K562 (cell line): ENCODE data around the gene CD82. TPM values are rescaled to one million over a fixed set of nuclear protein-coding genes. Genes with fewer than 3 reads are reported as not detected.

Experiments used
- ATAC-seq: fragments of 200-7000 bp; cut with Tn5 transposase; 3 replicates; pipeline ENCODE4 v1.9.1; 2020; ENCODE audit warnings: moderate library complexity
- BruUV-seq: library from RNA; stranded (reverse); fragments of 400-500 nt; replicated peaks from 2 replicates; lab custom pipeline; 2021; lab: Mats Ljungman, UMichigan
- CTCF ChIA-PET: fragments of 300-600 bp; formaldehyde crosslinking; extraction: SDS; loops from one replicate; lab custom pipeline; 2021; ENCODE audit warnings: low intra/inter-chr PET ratio; lab: Yijun Ruan, JAX
- POLR2A ChIA-PET: fragments of 300-600, 350-650 bp; sonication (Branson Sonifier 250); formaldehyde crosslinking; extraction: SDS; loops from one replicate; lab custom pipeline; 2021; ENCODE audit warnings: antibody characterized with exemption, inconsistent platforms; lab: Yijun Ruan, JAX
- DNase-seq, 4 experiments: peaks; one replicate each; pipeline versions ENCODE4 v3.0.0 to v3.0.0-alpha.2; 2011 to 2018; ENCODE audit warnings: low spot score in 3 of 4, mixed read lengths in 3 of 4; ENCODE audit errors: extremely low read depth in 1 of 4
- FAIRE-seq: peaks from 2 replicates; lab custom pipeline; 2011; peaks lifted over from hg19 to GRCh38; lab: Jason Lieb, UNC
- H2AFZ ChIP-seq: 2 replicates; pipeline ENCODE4 v1.6.0; 2011; ENCODE audit warnings: low read depth, low read length, control low read depth, inconsistent platforms
- H3K27ac ChIP-seq: fragments of 200-600 bp; 3 replicates; pipeline ENCODE4 v1.8.0; 2011; ENCODE audit warnings: low read depth, mild to moderate bottlenecking, control low read depth, inconsistent platforms, low read length, moderate library complexity, mixed read lengths; ENCODE audit errors: extremely low read depth
- H3K27me3 ChIP-seq, 2 experiments: fragments of 300-600 bp in 1 of 2; 2 replicates in 1 of 2; 3 replicates in 1 of 2; pipeline versions ENCODE4 v1.6.0 to v1.8.0; 2011; ENCODE audit warnings: inconsistent platforms in 2 of 2, low read length in 2 of 2, mild to moderate bottlenecking in 1 of 2, mixed read lengths in 1 of 2, moderate library complexity in 1 of 2; ENCODE audit not compliant: control insufficient read depth in 2 of 2, insufficient read depth in 2 of 2
- H3K36me3 ChIP-seq: fragments of 300-600 bp; 3 replicates; pipeline ENCODE4 v1.8.0; 2011; ENCODE audit warnings: mild to moderate bottlenecking, low read length, inconsistent platforms; ENCODE audit not compliant: control insufficient read depth, insufficient read depth
- H3K4me1 ChIP-seq, 2 experiments: fragments of 200-600 bp in 1 of 2; replicated peaks in 1 of 2; 2 replicates in 1 of 2; 3 replicates in 1 of 2; pipeline versions ENCODE4 v1.5.1 to v1.8.0; 2011; ENCODE audit warnings: inconsistent platforms in 2 of 2, low read length in 2 of 2, mild to moderate bottlenecking in 1 of 2, mixed read lengths in 1 of 2, moderate library complexity in 1 of 2; ENCODE audit not compliant: control insufficient read depth in 2 of 2, insufficient read depth in 2 of 2
- H3K4me2 ChIP-seq: 2 replicates; pipeline ENCODE4 v1.6.1; 2011; ENCODE audit warnings: low read length, control low read depth, inconsistent platforms, mixed read lengths; ENCODE audit not compliant: insufficient read depth
- H3K4me3 ChIP-seq: fragments of 200-600 bp; sonication (generic), shearing (Covaris generic); 2 replicates; pipeline ENCODE4 v1.5.1; 2016; ENCODE audit warnings: control low read depth, inconsistent platforms
- H3K79me2 ChIP-seq: fragments of 200-600 bp; 3 replicates; pipeline ENCODE4 v1.8.0; 2011; ENCODE audit warnings: low read length, inconsistent platforms; ENCODE audit not compliant: control insufficient read depth, insufficient read depth
- H3K9ac ChIP-seq, 2 experiments: 2 replicates each; pipeline versions ENCODE4 v1.6.0 to v1.6.1; 2011; ENCODE audit warnings: low read depth in 2 of 2, low read length in 2 of 2, control low read depth in 1 of 2, inconsistent platforms in 1 of 2, mild to moderate bottlenecking in 1 of 2, mixed read lengths in 1 of 2; ENCODE audit not compliant: insufficient read depth in 1 of 2
- H3K9me1 ChIP-seq: one replicate; pipeline ENCODE4 v1.6.0; 2011; ENCODE audit warnings: inconsistent platforms, mild to moderate bottlenecking, low read length, moderate library complexity; ENCODE audit not compliant: control insufficient read depth, insufficient read depth
- H3K9me3 ChIP-seq: replicated peaks from 2 replicates; pipeline ENCODE4 v1.5.1; 2011; ENCODE audit warnings: low read depth, low read length, inconsistent platforms; ENCODE audit not compliant: control insufficient read depth, insufficient read depth
- H4K20me1 ChIP-seq: replicated peaks from 2 replicates; pipeline ENCODE4 v1.6.1; 2011; ENCODE audit warnings: low read length, inconsistent platforms, mixed read lengths; ENCODE audit not compliant: control insufficient read depth, insufficient read depth
- CTCFL ChIP-seq: IDR thresholded peaks from 2 replicates; pipeline ENCODE4 v1.6.1; 2011; ENCODE audit warnings: borderline replicate concordance, low read depth, mild to moderate bottlenecking, moderate library complexity, low read length; ENCODE audit not compliant: insufficient read depth, poor library complexity, severe bottlenecking
- DACH1 ChIP-seq: fragments of 450-650 bp; IDR thresholded peaks from 2 replicates; pipeline ENCODE4 v1.6.1; 2018; ENCODE audit not compliant: partially characterized antibody
- FOXJ2 ChIP-seq: fragments of 200-800 bp; sonication (Bioruptor generic); IDR thresholded peaks from 2 replicates; pipeline ENCODE4 v1.6.1; 2016; ENCODE audit warnings: missing genetic modification characterization, missing compliant biosample characterization
- REST ChIP-seq, 2 experiments: fragments of 450-650 bp; formaldehyde crosslinking in 1 of 2; IDR thresholded peaks; 2 replicates each; pipeline versions ENCODE4 v1.4.0 to v1.6.1; 2014 to 2020; ENCODE audit warnings: mild to moderate bottlenecking in 2 of 2, borderline replicate concordance in 1 of 2, low read depth in 1 of 2
- TFAP4 ChIP-seq: sonication (generic); formaldehyde crosslinking; IDR thresholded peaks from 2 replicates; pipeline ENCODE4 v1.8.0; 2022; ENCODE audit warnings: missing genetic modification reagents, mild to moderate bottlenecking, moderate library complexity, borderline replicate concordance
- WGBS: fragments of 100-300 bp; shearing (Covaris generic); methylation state at CpG from one replicate; pipeline ENCODE4 v1.1.6; 2016; ENCODE audit warnings: low coverage, mixed read lengths; ENCODE audit not compliant: insufficient coverage; ENCODE audit errors: missing lambda C conversion rate; 5-methylcytosine and 5-hydroxymethylcytosine counted together
- in situ Hi-C: fragments of 300-500 bp; cut with MboI; formaldehyde crosslinking; loops from 4 replicates; pipeline ENCODE4 v1.15.0; 2018; ENCODE audit warnings: inconsistent platforms, mixed read lengths
- intact Hi-C: fragments of 100-400 bp; cut with micrococcal nuclease; formaldehyde crosslinking; loops from 2 replicates; pipeline ENCODE4 v1.14.2; 2022
- polyA plus RNA-seq, 8 experiments: library from polyadenylated mRNA; depleted of rRNA in 4 of 8; stranded (reverse) in 5 of 8; unstranded in 3 of 8; fragments of >200 nt; fragmentation: Nextera tagmentation in 2 of 8; fragmentation: Illumina TruSeq in 1 of 8; extraction: Ambion mirVana in 2 of 8; extraction: Trizol in 1 of 8; gene quantifications; 2 replicates each; pipeline versions ENCODE4 v1.2.1 to v1.2.3, GENCODE V29; 2011 to 2014; ENCODE audit warnings: inconsistent platforms in 1 of 8, missing spikeins in 1 of 8
- total RNA-seq, 7 experiments: library from RNA; depleted of rRNA in 6 of 7; stranded (reverse); fragments of >200 nt in 6 of 7; fragmentation: Illumina TruSeq in 2 of 7; extraction: Trizol in 2 of 7; gene quantifications; 2 replicates each; pipeline versions ENCODE4 v1.2.1 to v1.2.3, GENCODE V29; 2011 to 2021; ENCODE audit warnings: low replicate concordance in 1 of 7
- TF ChIP-seq, protein P1 (sequence below): fragments of 250-450 bp; sonication (Bioruptor Pico); IDR thresholded peaks from 2 replicates; pipeline ENCODE4 v1.8.0; 2022; ENCODE audit warnings: moderate library complexity, mild to moderate bottlenecking, inconsistent platforms

CD82 gene
- total and polyA plus RNA-seq, 9 of the 15 experiments (the other 6 are each of a cell fraction or from before 2014, with no cell fraction given) = 0.27 to 9.4 (median 3.0) TPM

GRCh38 chr11:44548032-44548695 lies 17.3 kb upstream of the CD82 start:
- peaks cover 9 to 31% of the 10 kb centered on the region in 2 experiments for H3K4me1 ChIP-seq
- 2% methylated on average over 4 of the region's 4 CpGs for WGBS
- FAIRE-seq (peak; percentile 94), ATAC-seq (peak; percentile 86), DNase-seq (peak in 2 of 4 experiments; percentile 52 to 93)
- H3K27ac ChIP-seq = peak overlapping the region; percentile 76
- intact Hi-C loops (no loop called here), in situ Hi-C loops (no loop called here)
- no peaks in the 10 kb centered on the region for H4K20me1 ChIP-seq
- H3K27me3 ChIP-seq = no peaks in the 10 kb centered on the region
- H3K36me3 ChIP-seq = no peaks in the 10 kb centered on the region
- no peak overlapping the region for H3K4me3 ChIP-seq
- CTCF ChIA-PET = no interaction called here
- BruUV-seq = no TSS peak
- H3K9me1 ChIP-seq = no peaks in the 10 kb centered on the region
- H3K79me2 ChIP-seq = no peaks in the 10 kb centered on the region
- H3K4me2 ChIP-seq = peak overlapping the region; percentile 66; the same call in 1 of the 2 replicates
- no peaks in the 10 kb centered on the region; the same call in 1 of the 2 replicates for H3K9me3 ChIP-seq
- H2AFZ ChIP-seq = peak overlapping the region; percentile 64
- peak overlapping the region in 1 of 2 experiments; percentile 59; a peak in 2 of 4 replicates for H3K9ac ChIP-seq
- POLR2A ChIA-PET = interaction anchor here (1.2 kb wide), 1 partner anchor 46 kb away, joined by 3 read pairs; no protein-coding TSS in a partner anchor
- TF ChIP-seq REST (IDR thresholded peaks at IDR 0.05; ENCODE audit: borderline replicate concordance) (peak; percentile 38; the same call in 1 of the 2 replicates), REST (CRISPR knock-in tag; IDR thresholded peaks at IDR 0.05; ENCODE audit: low read depth) (no peak), CTCFL (no peak), DACH1 (peak; percentile 63), FOXJ2 (no peak), TFAP4 (CRISPR knock-in tag) (peak; percentile 95)
- TF ChIP-seq, protein P1, sequence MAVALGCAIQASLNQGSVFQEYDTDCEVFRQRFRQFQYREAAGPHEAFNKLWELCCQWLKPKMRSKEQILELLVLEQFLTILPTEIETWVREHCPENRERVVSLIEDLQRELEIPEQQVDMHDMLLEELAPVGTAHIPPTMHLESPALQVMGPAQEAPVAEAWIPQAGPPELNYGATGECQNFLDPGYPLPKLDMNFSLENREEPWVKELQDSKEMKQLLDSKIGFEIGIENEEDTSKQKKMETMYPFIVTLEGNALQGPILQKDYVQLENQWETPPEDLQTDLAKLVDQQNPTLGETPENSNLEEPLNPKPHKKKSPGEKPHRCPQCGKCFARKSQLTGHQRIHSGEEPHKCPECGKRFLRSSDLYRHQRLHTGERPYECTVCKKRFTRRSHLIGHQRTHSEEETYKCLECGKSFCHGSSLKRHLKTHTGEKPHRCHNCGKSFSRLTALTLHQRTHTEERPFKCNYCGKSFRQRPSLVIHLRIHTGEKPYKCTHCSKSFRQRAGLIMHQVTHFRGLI = no peak
